Measurements from ENCODE around the gene PCNX2. TPM values are rescaled to one million over a fixed set of nuclear protein-coding genes. Genes with fewer than 3 reads are reported as not detected.

Gene PCNX2
- total and polyA plus RNA-seq, 2 donors (not counting 3 experiments of a cell fraction or from before 2014, with no cell fraction given), result 6.6 to 11.0 TPM

- Histone ChIP-seq H3K27me3 (ENCODE audit: control insufficient read depth in 2 of 2, insufficient read depth in 2 of 2, low read length in 2 of 2) (no peaks in the 10 kb centered on the region), H3K27ac (ENCODE audit: insufficient read depth, low read depth, low read length) (no peak overlapping the region), H3K4me3 (replicated peaks in 1 of 3; ENCODE audit: insufficient read depth in 1 of 3, low read depth in 1 of 3, low read length in 3 of 3) (no peak overlapping the region), H3K36me3 (ENCODE audit: control insufficient read depth in 2 of 2, extremely low read depth in 1 of 2, insufficient read depth in 2 of 2, low read length in 2 of 2) (no peaks in the 10 kb centered on the region), H3K79me2 (ENCODE audit: control insufficient read depth, insufficient read depth, low read length) (no peaks in the 10 kb centered on the region), H3K4me1 (ENCODE audit: control insufficient read depth, extremely low read depth, insufficient read depth, low read length) (no peaks in the 10 kb centered on the region), H3K9me3 (replicated peaks; ENCODE audit: control insufficient read depth, insufficient read depth, low read length) (no peaks in the 10 kb centered on the region), H4K20me1 (replicated peaks; ENCODE audit: control insufficient read depth, extremely low read depth, insufficient read depth, low read length) (no peaks in the 10 kb centered on the region), H3K4me2 (ENCODE audit: insufficient read depth, low read length) (no peak overlapping the region), H2AFZ (ENCODE audit: low read depth, low read length) (no peak overlapping the region), H3K9me1 (replicated peaks; ENCODE audit: control insufficient read depth, extremely low read depth, insufficient read depth, low read length) (no peaks in the 10 kb centered on the region), H3K9ac (replicated peaks; ENCODE audit: extremely low read depth, insufficient read depth, low read length) (no peak overlapping the region)
- intact Hi-C loops (cut with micrococcal nuclease) (no loop called here), dilution Hi-C loops (cut with MboI; ENCODE audit: extremely low pct_ligation_motif_present, low sequenced_read_pairs) (no loop called here)
- ChIA-PET CTCF (interaction anchor here (0.8 kb wide), 1 partner anchor 39 kb away, joined by 3 read pairs; no protein-coding TSS in a partner anchor), POLR2A (no interaction called here)
- DNase-seq (ENCODE audit: low read depth, low spot score) (no peak), FAIRE-seq (no peak)
- TF ChIP-seq GATA2 (IDR thresholded peaks at IDR 0.05; ENCODE audit: insufficient read depth, insufficient read length, low read depth, low read length), result no peak
- no peak for TF ChIP-seq MYC (IDR thresholded peaks at IDR 0.05; ENCODE audit: low read depth, low read length)
- no peak for TF ChIP-seq POLR2AphosphoS5 (IDR thresholded peaks at IDR 0.05; ENCODE audit: insufficient read depth, low read depth, low read length)
- TF ChIP-seq CTCF (IDR thresholded peaks at IDR 0.05; ENCODE audit: extremely low read depth in 1 of 2, insufficient read depth in 1 of 2, low read depth in 1 of 2, low read length in 2 of 2), result no peak
- TF ChIP-seq JUN (IDR thresholded peaks at IDR 0.05; ENCODE audit: borderline replicate concordance, insufficient read depth, insufficient read length, low read depth), result no peak
- TF ChIP-seq POLR2A (IDR thresholded peaks at IDR 0.05; ENCODE audit: low read depth, low read length), result no peak
- TF ChIP-seq EZH2 (IDR thresholded peaks at IDR 0.05; ENCODE audit: borderline replicate concordance, low read depth, low read length, severe bottlenecking), result no peak
- no peak for TF ChIP-seq MAX (IDR thresholded peaks at IDR 0.05; ENCODE audit: insufficient read depth, insufficient read length)
- no peak for TF ChIP-seq FOS (IDR thresholded peaks at IDR 0.05; ENCODE audit: borderline replicate concordance, insufficient read depth, low read length)
- no TSS peak for BruUV-seq (replicated peaks)
Observed at GRCh38 chr1:233151861-233152260, 143.7 kb downstream of the PCNX2 start.
